Neural crest cell (in vitro differentiated cells): ENCODE results near the gene KRT16. TPM values are rescaled to one million over a fixed set of nuclear protein-coding genes. Genes with fewer than 3 reads are reported as not detected.
"Not testable (repeated sequence)": the region's sequence is repeated elsewhere in the genome, so short reads cannot be mapped to it uniquely, and the experiment has no call there.

Experiments
- DNase-seq: peaks from one replicate; pipeline ENCODE4 v3.0.0; 2021; ENCODE audit warnings: low read depth, mixed read lengths, low spot score
- H3K27ac Mint-ChIP-seq: one replicate; pipeline ENCODE4 v1.8.0; 2021; ENCODE audit warnings: mild to moderate bottlenecking, mixed read lengths; ENCODE audit not compliant: unreplicated experiment
- H3K27me3 Mint-ChIP-seq: 2 replicates; pipeline ENCODE4 v1.8.0; 2021; ENCODE audit warnings: low read depth, mild to moderate bottlenecking, mixed read lengths
- H3K36me3 Mint-ChIP-seq: 2 replicates; pipeline ENCODE4 v1.8.0; 2021; ENCODE audit warnings: low read depth, mild to moderate bottlenecking, mixed read lengths
- H3K4me1 Mint-ChIP-seq: 2 replicates; pipeline ENCODE4 v1.8.0; 2021; ENCODE audit warnings: mixed read lengths
- H3K4me3 Mint-ChIP-seq: one replicate; pipeline ENCODE4 v1.8.0; 2021; ENCODE audit warnings: mild to moderate bottlenecking, mixed read lengths
- H3K9me3 Mint-ChIP-seq: 2 replicates; pipeline ENCODE4 v1.8.0; 2021; ENCODE audit warnings: mixed read lengths
- total RNA-seq: library from RNA; stranded (reverse); gene quantifications from 2 replicates; pipeline ENCODE4 v1.2.1, GENCODE V29; 2021
- TF ChIP-seq, protein P1 (sequence below): fragments of 200-600 bp; sonication (generic); conservative IDR thresholded peaks from 2 replicates; pipeline ENCODE4 v1.5.0; 2021; ENCODE audit warnings: antibody characterized with exemption, mild to moderate bottlenecking

Gene KRT16
- total RNA-seq, 1 donor from 2014 or later = not detected

DNA sequence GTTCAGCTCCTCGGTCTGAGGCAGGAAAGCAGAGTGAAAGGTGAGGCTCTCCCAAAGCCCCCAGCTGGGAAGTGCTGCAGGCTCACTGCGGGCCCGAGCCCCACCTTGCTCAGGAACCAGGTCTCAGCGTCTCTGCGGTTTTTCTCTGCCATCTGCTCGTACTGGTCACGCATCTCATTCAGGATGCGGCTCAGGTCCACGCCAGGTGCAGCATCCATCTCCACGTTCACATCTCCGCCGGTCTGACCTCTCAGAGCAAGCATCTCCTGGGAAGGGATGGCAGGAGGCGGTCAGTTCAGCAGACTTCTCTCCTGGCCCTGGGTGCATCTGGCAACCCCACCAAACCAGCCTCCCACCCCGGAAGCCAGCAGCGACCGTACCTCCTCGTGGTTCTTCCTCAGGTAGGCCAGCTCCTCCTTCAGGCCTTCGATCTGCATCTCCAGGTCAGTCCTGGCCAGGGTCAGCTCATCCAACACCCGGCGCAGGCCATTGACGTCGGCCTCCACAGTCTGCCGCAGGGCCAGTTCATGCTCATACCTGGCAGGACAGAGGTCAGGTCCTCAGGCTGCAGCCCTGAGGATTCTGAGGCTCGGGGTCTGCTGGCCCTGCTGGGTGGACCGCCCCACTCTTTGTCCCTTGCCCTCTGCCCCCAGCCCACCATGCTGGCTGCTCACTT is 1.5 kb downstream of the KRT16 start:
- H3K27ac Mint-ChIP-seq = no peak overlapping the region
- no peak for DNase-seq
- H3K4me1 Mint-ChIP-seq = peaks cover 4% of the 10 kb centered on the region
- TF ChIP-seq, protein P1, sequence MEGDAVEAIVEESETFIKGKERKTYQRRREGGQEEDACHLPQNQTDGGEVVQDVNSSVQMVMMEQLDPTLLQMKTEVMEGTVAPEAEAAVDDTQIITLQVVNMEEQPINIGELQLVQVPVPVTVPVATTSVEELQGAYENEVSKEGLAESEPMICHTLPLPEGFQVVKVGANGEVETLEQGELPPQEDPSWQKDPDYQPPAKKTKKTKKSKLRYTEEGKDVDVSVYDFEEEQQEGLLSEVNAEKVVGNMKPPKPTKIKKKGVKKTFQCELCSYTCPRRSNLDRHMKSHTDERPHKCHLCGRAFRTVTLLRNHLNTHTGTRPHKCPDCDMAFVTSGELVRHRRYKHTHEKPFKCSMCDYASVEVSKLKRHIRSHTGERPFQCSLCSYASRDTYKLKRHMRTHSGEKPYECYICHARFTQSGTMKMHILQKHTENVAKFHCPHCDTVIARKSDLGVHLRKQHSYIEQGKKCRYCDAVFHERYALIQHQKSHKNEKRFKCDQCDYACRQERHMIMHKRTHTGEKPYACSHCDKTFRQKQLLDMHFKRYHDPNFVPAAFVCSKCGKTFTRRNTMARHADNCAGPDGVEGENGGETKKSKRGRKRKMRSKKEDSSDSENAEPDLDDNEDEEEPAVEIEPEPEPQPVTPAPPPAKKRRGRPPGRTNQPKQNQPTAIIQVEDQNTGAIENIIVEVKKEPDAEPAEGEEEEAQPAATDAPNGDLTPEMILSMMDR = no peak
- peaks cover 6% of the 10 kb centered on the region for H3K36me3 Mint-ChIP-seq
- no peak overlapping the region for H3K4me3 Mint-ChIP-seq
- H3K27me3 Mint-ChIP-seq = peaks cover 16% of the 10 kb centered on the region
- H3K9me3 Mint-ChIP-seq = peaks cover 11% of the 10 kb centered on the region

DNA sequence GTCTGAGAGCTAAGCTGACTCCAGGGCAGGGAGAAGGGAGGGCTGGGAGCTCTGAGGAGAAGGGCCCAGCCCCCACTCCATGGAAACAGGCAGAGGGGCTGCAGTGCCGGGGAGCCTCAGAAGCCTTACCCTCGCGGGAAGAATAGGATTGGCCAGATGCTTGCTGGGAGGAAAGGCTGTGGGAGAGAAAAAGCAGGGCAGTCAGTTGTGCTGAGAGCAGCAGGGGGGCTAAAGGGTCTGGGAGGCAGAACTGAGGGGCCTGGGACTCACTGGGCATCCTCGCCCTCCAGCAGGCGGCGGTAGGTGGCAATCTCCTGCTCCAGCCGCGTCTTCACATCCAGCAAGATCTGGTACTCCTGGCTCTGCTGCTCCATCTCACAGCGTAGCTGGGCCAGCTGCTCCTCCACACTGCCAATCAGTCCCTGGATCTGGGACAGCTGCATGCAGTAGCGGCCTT is 2.5 kb downstream of the KRT16 start:
- H3K4me1 Mint-ChIP-seq, H3K36me3 Mint-ChIP-seq, H3K4me3 Mint-ChIP-seq, H3K27ac Mint-ChIP-seq: not testable (repeated sequence)
- Mint-ChIP-seq H3K27me3 (peaks cover 20% of the 10 kb centered on the region), H3K9me3 (peaks cover 15% of the 10 kb centered on the region)
- peak; percentile 38 for DNase-seq
- TF ChIP-seq, protein P1 = peak; percentile 47

DNA sequence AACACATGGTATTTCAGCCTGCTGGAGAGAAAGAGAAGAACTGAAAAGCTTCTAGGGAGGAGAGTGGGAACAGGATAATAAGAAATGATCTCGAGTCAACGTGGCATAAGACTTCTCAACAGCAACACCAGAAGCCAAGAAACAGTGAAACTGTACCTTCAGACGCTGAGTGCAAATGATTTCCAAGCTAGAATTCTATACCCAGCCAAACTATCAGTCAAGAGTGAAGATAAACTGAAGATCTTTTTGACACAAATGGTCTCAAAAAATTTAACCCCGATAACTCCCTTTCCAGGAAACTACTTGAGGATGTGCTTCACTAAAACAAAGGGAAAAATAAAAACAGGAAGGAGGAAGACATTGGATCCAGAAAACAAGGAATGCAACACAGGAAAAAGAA is 5.6 kb downstream of the KRT16 start:
- H3K4me3 Mint-ChIP-seq, H3K27ac Mint-ChIP-seq, H3K36me3 Mint-ChIP-seq, DNase-seq: not testable (repeated sequence)
- peaks cover 11% of the 10 kb centered on the region for H3K4me1 Mint-ChIP-seq
- H3K27me3 Mint-ChIP-seq = peaks cover 20% of the 10 kb centered on the region
- H3K9me3 Mint-ChIP-seq = peaks cover 15% of the 10 kb centered on the region

DNA sequence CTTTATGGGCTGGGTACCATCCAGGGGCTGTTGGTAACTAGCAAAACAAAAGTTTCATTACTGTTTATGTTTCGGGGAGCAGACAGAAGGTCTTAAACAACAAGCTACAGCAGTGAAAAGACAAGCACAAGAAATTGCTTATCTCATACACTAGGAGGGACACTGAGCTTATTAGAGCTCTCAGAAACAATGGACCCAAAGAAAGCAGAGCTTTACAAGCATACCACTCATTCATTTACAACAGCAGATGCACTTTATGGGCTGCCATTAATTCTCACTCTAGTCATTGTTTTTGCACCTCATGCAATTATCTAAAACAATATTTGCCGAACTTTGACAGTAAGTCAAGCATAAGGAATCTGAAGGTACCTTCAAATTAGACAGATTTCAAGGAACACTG is 10.0 kb downstream of the KRT16 start:
- peaks cover 6% of the 10 kb centered on the region for H3K36me3 Mint-ChIP-seq
- peaks cover 7% of the 10 kb centered on the region for H3K4me1 Mint-ChIP-seq
- no peak overlapping the region for H3K4me3 Mint-ChIP-seq
- H3K9me3 Mint-ChIP-seq = peaks cover 13% of the 10 kb centered on the region
- H3K27me3 Mint-ChIP-seq = peaks cover 7% of the 10 kb centered on the region
- TF ChIP-seq, protein P1 = no peak
- no peak overlapping the region for H3K27ac Mint-ChIP-seq
- no peak for DNase-seq

DNA sequence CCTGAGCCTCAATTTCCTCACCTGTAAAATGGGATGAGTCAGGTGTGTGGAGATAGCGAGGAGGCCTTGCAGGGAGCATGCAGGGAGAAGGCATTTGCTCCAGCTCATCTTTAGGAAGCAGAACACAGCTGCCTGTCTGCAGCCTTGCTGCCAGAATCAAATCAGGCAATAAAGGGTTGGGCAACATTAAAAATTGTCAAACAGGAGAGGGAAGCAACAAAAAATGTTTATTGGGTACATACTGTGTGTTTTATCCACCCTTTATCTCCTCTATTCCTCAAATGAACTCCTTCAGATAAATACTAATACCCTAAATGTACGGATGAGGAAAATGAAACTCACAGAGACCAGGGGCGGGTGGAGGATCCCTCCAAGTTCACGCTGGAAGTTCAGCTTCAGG is 12.2 kb downstream of the KRT16 start:
- Mint-ChIP-seq H3K9me3 (no peaks in the 10 kb centered on the region), H3K27ac (no peak overlapping the region), H3K4me1 (peaks cover 7% of the 10 kb centered on the region), H3K4me3 (no peak overlapping the region), H3K36me3 (no peaks in the 10 kb centered on the region), H3K27me3 (peaks cover 10% of the 10 kb centered on the region)
- DNase-seq = no peak
- TF ChIP-seq, protein P1 = no peak

DNA sequence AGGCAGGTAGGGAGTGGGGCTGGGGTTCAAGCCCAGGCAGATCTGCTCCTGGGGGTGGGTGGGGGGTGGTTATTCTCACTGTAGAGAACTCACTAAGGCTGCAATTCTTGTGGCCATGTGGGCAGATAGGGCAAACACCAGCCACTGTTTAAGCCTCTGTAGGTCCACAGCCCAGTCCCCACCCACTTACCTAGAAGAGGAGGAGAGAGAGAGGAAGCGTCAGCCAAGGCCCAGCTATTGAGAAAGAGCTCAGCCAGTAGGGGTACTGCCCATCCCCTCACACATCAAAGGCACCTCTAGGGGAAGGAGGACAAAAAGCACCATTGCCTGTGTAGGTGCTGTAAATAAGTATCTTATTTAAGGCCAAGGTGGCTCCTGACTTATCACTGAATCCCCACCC is 12.9 kb downstream of the KRT16 start:
- Mint-ChIP-seq H3K27me3 (peaks cover 14% of the 10 kb centered on the region), H3K9me3 (no peaks in the 10 kb centered on the region), H3K36me3 (no peaks in the 10 kb centered on the region), H3K27ac (no peak overlapping the region), H3K4me3 (no peak overlapping the region), H3K4me1 (peaks cover 7% of the 10 kb centered on the region)
- no peak for DNase-seq
- TF ChIP-seq, protein P1 = no peak
